ENCODE measurements around the gene HELQ.
"Not testable (repeated sequence)": the region's sequence is repeated elsewhere in the genome, so short reads cannot be mapped to it uniquely, and the experiment has no call there.

HELQ gene, protein sequence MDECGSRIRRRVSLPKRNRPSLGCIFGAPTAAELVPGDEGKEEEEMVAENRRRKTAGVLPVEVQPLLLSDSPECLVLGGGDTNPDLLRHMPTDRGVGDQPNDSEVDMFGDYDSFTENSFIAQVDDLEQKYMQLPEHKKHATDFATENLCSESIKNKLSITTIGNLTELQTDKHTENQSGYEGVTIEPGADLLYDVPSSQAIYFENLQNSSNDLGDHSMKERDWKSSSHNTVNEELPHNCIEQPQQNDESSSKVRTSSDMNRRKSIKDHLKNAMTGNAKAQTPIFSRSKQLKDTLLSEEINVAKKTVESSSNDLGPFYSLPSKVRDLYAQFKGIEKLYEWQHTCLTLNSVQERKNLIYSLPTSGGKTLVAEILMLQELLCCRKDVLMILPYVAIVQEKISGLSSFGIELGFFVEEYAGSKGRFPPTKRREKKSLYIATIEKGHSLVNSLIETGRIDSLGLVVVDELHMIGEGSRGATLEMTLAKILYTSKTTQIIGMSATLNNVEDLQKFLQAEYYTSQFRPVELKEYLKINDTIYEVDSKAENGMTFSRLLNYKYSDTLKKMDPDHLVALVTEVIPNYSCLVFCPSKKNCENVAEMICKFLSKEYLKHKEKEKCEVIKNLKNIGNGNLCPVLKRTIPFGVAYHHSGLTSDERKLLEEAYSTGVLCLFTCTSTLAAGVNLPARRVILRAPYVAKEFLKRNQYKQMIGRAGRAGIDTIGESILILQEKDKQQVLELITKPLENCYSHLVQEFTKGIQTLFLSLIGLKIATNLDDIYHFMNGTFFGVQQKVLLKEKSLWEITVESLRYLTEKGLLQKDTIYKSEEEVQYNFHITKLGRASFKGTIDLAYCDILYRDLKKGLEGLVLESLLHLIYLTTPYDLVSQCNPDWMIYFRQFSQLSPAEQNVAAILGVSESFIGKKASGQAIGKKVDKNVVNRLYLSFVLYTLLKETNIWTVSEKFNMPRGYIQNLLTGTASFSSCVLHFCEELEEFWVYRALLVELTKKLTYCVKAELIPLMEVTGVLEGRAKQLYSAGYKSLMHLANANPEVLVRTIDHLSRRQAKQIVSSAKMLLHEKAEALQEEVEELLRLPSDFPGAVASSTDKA

DNA sequence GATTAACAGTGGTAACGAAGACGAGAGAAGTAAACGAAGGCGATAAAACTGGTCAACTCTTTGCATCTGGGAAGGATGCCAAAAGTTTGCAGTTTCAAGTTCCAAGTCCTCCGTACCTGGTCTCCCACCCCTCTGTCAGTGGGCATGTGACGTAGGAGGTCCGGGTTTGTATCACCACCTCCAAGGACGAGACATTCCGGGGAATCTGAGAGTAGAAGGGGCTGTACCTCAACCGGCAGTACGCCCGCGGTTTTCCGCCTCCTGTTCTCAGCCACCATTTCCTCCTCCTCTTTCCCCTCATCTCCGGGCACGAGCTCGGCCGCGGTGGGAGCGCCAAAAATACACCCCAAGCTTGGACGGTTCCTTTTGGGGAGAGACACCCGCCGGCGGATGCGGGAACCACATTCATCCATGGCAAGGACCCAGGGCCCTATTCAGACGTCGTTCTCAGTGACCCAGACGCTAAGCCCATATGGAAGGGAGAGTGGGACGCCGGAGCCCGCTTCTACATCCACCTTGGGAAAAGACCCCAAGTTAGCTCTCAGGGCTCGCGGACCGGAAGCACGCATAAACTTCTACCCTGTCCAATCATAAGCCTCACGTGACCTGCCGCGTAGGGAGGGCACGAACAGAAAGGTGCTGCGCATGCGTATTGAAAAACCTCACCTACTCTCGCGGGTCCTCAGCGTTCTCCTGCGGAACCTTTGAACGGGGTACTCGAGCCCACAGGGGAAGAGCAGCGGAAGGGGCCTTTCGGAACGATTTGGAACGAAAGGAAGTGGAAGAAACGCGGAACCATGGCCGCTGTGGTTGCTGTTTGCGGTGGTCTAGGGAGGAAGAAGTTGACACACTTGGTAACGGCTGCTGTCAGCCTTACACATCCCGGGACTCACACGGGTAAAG is at the start of gene HELQ, which contains the start of gene MRPS18C:
TSS of gene HELQ (minus strand) at position 543 of the 903 bp plus-strand sequence. CDS start at position 413, 130 bp downstream.
TSS of gene MRPS18C (plus strand) at position 778 of the 903 bp plus-strand sequence. CDS start at position 798, 20 bp downstream.
- DNase-seq = peak; percentile 98

DNA sequence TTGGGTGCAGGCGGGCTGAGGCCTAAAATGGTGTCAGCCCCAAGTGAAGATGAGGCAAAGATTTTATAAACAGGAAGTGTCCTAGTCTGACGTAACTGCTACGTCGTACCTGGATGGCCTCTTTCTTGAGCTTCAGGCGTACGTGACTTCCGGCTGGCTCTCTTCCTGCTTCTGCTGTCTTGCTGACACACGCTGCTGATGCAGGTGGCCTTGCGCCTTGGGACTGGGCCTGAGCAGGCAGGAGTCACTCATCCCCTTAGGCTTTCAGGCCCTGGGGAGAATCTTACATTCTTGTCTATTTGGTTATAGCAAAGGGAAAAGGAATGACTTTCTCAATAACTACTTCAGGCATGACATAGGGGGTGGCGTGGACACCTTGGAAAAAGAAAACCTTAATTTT is 49.4 kb upstream of the HELQ start:
- DNase-seq = no peak

DNA sequence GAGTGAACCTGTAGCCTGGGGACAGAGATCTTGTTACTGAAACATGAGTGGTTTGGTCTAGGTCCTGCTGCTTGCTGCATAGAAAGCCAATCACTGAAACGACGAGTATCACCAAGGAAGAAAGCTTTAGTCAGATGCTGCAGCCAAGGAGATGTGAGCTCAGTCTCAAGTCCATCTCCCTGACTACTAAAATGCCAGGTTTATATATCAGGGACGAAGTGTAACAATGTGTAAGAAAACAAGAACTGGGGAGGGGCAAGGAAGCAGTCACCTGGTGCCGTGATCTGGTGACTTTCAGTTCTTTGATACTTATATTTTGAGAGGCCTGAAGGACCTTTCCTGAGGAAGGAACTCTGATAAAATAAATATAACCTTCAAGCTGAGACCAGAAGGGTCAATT is 48.9 kb upstream of the HELQ start:
- DNase-seq = no peak

DNA sequence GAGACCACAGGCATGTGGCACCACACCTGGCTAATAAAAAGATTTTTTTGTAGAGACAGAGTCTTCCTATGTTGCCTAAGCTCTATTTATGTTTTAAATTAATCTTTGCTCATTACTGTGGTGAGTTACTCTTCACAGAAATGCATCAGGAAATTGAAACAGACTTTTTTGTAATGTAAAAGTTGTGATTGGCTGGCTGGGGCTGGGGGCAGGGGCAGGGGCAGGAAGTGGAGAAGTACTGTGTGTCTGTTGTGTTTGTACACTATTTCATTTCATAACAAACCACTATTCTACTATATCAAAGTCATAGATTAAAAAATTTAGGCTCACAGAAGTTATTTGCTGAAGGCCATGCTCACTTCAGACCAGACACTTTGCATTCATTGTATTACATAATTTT is 48.4 kb upstream of the HELQ start:
- no peak for DNase-seq

DNA sequence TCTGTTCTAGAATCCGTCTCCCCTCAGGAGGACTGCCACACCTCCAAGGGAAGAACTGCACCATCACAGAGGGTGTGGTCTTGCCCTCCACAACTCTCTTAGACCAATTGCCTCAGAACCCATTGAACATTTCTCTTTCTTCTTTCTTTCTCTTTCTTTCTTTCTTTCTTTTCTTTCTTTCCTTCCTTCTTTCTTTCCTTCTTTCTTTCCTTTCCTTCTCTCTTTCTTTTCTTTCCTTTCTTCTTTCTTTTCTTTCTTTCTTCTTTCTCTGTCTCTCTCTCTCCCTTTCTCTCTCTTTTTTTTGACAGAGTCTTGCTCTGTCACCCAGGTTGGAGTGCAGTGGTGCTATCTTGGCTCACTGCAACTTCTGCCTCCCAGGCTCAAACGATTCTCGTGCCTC is 46.0 kb upstream of the HELQ start:
- DNase-seq = not testable (repeated sequence)

DNA sequence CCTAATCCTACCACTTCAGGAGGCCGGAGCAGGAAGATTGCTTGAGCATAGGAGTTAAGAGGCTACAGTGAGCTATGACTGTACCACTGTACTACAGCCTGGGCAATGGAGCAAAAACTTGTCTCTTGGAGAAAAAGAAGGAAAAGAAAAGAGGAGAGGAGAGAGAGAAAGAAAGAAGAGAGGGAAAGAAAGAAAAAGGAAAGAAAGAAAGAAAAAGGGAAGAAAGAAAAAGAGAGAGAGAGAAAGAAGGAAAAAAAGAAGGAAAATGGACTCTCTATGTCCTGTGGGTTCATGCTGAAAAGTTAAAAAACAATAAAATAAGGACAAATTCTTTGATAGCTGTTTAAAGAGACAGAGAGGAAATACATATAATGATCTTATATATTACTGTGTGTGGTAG is 42.6 kb upstream of the HELQ start:
- no peak for DNase-seq

DNA sequence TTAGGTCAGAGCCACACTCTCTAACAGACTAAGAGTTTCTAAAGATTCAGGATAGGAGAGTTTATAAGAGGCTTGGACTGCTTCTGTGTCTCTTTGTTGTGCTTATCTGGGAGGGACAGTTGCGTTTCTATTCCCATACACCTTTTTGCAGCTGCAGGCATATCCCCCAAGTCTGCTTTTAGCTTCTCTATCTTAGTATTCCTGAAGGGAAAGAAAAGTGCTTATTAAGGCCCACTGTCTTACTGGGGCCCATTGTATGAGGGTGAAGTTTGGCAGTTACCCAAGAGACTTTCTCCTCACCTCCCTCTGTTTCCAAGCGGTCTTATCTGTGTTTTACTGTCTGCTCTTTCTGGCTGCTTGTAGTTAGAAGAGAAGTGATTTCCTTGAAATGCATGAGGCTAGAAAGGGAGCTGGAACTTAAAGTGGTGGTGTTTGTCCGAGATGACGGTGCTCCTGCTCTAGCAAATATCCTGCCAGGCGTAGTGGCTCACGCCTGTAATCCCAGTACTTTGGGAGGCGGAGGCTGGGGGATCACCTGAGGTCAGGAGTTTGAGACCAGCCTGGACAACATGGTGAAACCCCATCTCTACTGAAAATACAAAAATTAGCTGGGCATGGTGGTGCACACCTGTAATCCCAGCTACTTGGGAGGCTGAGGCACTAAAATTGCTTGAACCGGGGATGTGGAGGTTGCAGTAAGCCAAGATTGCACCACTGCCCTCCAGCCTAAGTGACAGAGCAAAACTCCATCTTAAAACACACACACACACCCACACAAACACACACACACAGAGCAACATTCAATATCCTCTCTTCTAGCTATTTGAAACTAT is 40.7 kb upstream of the HELQ start:
- DNase-seq = not testable (repeated sequence)

DNA sequence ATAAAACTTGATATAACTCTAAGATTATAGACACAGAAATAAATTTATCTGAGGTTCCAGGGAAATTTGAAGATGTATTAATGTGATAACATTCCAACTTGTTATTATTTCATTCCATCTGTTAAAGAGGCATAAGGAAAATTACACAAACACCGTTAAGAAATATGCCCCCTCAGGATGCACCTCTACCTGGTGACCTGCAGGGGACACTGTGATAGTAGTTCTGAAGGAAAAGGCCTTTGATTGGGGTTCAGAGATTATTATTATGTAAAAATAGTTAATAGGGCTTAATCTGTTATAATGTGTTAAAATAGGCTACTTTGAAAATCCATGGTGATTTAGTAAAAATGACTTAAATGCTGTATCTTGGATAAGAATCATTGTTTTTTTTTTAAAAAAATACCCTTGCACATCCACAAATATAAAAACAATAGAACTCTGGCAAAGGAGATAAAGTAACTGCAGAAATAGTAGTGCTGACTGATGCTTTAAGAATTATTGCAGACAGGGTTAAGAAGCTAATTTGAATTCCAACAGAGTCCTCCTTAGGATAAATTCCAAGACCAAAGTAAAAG is 35.3 kb upstream of the HELQ start:
- DNase-seq = no peak

DNA sequence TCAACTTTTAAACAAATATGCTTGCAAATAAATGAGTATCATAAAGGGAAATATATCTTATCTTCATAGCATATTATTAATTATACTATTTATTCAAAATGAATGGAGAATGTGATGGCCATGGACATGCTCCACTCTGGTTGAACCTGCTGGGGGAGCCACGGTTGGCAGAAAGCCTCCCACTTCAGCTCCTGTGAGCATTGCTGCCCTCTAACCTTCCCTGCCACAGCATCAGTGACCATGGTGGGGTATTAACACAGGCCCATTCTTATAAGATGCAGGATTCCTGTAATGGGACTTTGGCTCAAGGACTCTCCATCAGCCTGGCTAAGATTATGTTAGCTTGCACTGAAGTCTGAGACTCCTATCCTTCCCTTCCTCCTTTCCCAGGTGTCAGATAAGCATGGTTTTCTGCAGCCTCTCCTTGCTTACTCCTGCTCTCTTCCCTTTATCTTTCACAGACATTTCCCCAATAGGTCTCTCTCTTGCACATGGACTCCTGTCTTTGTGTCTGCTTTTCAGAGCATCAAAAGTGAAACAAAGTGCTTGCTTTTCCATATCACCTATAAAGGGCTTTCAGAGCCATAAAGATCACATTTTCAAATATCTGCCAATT is 34.2 kb upstream of the HELQ start:
- no peak for DNase-seq

DNA sequence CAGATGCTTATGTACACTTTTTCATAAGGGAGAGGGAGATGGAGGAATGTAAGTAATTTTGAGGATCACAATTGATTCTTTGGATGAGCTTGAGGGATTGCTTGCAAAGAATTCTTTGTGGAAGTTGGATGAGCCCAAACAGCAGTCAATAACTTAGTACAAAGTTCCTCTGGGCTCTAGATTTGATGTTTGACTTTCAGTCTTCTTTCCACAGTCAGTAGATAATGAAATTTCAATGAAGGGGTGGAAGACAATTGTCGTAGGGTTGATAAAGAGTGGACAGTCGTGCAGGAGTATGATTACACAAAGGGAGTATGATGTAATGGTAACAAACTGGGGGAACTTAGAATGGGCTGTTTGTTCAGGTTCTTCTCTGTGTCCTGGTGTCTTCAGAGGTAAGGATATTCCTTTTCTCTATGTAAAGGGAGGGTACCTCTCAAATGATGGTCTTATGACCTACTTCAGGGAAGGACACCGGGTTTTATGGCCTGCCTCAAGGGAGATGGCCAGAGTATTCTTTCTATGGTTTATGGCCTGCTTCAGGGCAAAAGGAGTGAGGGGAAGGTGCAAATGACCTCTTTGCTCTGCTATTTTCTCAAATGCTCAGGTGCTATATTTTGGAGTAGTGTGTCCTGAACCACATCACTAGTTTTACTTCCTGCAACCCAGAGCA is 31.0 kb upstream of the HELQ start:
- DNase-seq = peak; percentile 57

DNA sequence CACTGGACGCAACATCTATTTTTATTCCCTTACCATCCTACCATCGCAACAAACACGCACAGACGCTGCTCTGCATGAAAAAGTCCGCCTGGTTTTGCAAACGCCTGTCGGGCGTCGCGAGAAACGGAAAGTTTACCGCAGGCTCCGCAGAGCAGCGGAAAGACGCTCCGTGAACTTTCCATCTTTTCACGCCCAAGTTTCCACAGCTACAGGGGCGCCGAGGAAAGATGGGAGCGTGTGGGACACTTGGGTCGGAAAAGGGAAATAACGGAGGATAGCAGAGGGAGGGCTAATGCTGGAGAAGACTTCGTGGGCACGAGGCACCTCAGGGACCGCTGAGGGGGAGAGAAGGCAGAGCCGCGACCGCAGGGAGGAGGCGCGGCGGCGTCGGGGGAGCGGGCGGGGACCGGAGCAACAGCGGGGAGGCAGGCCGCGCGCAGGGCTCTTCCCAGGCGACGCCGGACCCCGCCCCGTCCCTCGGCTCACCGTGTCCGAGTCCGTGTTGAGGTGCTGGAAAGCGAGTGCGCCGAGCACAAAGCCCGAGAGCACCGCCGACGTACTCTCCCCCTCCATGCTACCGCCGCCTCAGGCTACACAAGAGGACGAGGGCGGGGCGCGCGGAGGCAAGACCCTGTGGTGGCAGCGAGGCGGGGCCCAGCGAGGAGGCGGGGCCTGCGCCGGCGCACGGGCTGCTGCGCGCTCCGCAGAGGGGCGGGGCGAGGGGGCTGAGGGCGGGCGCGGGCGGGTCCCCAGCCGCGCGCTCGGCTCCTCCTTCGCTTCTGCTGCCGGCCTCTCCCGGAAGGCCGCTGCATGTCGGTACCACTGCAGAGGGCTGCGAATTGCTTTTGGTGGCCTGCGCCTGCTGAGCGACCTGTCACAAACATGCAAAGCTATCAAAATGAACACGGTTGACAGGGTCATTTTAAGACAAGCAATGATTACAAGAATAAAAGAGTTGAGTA is 29.2 kb upstream of the HELQ start, which contains the start of gene ABRAXAS1:
TSS of gene ABRAXAS1 (minus strand) at position 601 of the 962 bp plus-strand sequence. CDS start at position 573, 28 bp downstream.
- peak; percentile 99 for DNase-seq

DNA sequence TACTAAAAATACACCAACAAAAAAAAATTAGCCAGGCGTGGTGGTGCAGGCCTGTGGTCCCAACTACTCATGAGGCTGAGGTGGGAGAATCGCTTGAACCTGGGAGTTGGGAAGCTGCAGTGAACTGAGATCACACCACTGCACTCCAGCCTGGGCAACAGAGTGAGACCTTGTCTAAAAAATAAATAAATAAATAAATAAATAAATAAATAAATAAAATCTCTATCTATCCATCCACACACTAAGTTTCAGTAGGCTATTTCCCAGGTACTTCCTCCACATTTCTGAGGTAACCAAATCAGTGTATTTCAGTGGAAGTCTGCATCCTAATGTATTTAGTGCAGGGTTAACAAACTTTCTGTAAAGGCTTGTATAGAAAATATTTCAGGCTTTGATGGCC is 18.3 kb upstream of the HELQ start:
- DNase-seq = no peak

DNA sequence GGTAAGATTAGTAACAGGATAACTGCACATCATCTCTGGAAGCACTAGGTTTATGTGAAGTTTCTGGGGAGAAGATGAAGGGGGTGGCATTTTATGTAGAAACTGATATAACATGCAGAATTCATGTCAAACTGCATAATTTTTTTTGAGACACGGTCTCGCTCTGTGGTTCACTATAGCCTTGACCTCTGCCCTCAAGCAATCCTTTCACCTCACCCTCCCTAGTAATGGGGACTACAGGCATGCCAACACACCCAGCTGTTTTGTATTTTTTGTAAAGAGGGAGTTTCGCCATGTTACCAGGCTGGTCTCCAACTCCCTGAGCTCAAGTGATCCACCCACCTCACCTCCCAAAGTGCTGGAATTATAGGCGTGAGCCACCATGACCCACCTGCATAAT is 17.8 kb upstream of the HELQ start:
- no peak for DNase-seq

DNA sequence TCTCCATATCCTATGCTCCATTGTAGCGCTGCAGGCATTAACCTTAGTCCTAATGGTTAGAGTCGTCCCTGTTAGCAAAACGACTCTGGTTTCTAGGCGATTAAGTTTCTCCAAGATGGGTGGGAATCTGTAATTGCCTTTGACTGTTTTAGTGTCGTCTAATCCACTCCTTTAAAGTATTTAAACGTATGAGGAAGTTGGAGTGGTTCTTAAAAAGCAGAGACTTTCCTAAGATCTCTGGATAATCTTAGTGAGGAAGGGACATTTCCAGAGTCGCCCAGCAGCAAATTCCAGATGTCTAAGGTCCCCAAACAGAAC is 520 bp upstream of the HELQ start:
- DNase-seq = no peak

DNA sequence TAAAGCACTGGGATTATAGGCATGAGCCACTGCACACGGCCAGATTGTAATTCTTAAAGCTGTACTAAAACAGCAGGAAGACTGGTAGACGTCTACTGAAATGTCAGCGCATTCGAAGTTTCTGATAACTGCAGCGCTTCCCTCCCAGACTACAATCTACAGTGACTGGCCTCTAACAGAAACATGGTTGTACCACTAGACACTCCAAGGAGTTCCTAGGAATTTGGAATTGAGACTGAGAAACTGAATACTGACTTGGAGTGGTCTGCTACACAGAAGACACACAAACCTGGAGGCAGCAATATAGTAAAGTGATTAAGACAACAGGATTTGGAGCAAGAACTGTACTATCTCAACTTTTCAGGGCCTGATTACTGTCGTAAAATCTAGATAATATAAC is 937 bp downstream of the HELQ start:
- DNase-seq = no peak

DNA sequence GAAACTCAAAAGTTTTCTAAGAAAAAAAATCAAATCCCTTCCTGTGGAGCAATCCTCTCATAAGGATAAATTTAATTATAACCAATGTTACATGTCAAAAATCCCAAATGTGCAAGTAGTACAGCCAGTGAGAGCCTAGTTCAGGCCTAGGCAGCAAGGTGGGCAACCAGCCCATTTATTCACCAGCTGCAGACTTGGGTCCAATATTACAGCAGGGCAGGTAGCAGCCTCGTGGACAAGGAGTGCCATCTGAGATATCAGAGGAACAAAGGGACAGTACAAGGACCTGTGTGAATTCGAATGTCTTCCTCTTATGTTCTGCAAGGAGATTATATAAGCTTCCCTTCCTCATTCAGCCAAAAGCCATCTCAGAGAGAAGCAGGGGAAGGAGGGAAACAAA is 6.6 kb downstream of the HELQ start:
- DNase-seq = no peak

DNA sequence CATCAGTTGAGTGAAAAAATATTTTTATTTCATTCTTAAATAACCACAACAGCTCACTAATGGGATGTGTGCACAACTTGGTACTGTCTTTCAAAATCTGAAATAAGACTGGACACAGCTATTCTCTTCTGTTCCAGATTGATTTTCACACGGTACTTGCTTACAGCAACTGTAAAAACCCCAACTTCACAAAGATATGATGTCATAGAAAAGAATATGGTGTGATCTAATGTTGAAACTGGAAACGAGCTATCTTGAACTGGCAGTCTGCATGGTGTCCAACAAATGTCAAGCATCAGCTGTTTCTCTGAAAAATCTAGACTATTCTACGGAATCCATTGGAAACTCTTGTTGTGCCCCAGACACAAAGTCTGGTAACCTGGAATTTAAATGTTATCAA is 14.7 kb downstream of the HELQ start:
- DNase-seq = no peak

DNA sequence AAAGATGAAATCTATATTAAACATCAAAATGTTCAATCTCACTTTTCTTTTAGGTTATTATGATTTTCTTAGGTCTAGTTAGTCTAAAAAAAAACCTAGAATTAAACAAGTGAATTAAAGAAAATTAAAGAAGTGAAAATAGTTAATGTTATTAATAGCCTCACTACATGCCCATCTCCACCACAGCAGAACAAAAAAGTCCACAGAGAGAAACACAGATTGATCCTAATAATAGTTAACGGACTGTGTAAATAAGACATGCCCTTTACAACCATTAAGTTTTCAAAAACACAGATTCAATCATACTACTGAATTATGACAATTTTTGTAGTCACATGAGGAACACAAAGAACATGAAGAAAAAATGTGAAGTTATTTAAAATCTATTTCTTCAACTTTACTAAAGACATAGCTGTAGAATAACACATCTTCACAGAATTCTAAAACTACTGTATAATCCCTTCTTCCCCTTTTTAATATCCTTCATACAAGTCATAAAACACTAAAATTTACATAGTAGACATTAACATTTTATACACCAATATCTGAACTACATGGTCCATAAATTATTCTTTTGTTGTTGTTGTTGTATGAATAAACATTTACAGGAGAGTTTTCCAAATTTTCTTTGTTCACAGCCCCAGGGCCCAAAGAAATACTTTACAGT is 15.3 kb downstream of the HELQ start:
- no peak for DNase-seq
